ENCODE results near the gene CNIH3.

The CNIH3 gene

GRCh38 chr1:224743608-224744164, 127.6 kb downstream of the CNIH3 start:
- Histone ChIP-seq H3K9me3 (replicated peaks in 1 of 11) (peaks cover 0 to 2% (median 0%) of the 10 kb centered on the region in 11 experiments; a peak in 1 of 22 replicates), H3K27me3 (no peaks in the 10 kb centered on the region), H3K4me2 (peak overlapping the region in 9 of 11 experiments; percentile 1 to 81 (median 69); a peak in 15 of 22 replicates), H3K27ac (no peak overlapping the region), H3K9ac (no peak overlapping the region), H3K4me1 (peaks cover 44 to 81% (median 63%) of the 10 kb centered on the region in 10 experiments), H4K20me1 (no peaks in the 10 kb centered on the region), H3K36me3 (no peaks in the 10 kb centered on the region), H3K4me3 (no peak overlapping the region)
- no peak for TF ChIP-seq Cebpa-rat (IDR thresholded peaks at IDR 0.05)

- H3K4me2 ChIP-seq = peak overlapping the region; percentile 18 to 81 (median 67); a peak in 21 of 22 replicates
Measured at GRCh38 chr1:224744521-224744920, 128.4 kb downstream of the CNIH3 start.

GRCh38 chr1:224745394-224745793, 129.3 kb downstream of the CNIH3 start:
- peak overlapping the region in 1 of 11 experiments; percentile 16; a peak in 1 of 22 replicates for H3K9ac ChIP-seq
- no peaks in the 10 kb centered on the region for H3K36me3 ChIP-seq
- no peaks in the 10 kb centered on the region for H3K27me3 ChIP-seq
- H3K4me2 ChIP-seq = peak overlapping the region; percentile 25 to 81 (median 67); a peak in 19 of 22 replicates
- no peak overlapping the region for H3K4me3 ChIP-seq
- TF ChIP-seq Cebpa-rat (IDR thresholded peaks at IDR 0.05) = no peak
- H3K27ac ChIP-seq = no peak overlapping the region
- peaks cover 38 to 72% (median 59%) of the 10 kb centered on the region in 10 experiments for H3K4me1 ChIP-seq
- H4K20me1 ChIP-seq = no peaks in the 10 kb centered on the region
- peaks cover 0 to 6% (median 0%) of the 10 kb centered on the region in 11 experiments; a peak in 2 of 22 replicates for H3K9me3 ChIP-seq (replicated peaks in 1 of 11)

More at GRCh38 chr1:224744521-224744920, 128.4 kb downstream of the CNIH3 start:
- no peak for TF ChIP-seq Cebpa-rat (IDR thresholded peaks at IDR 0.05)
- H3K9ac ChIP-seq = no peak overlapping the region
- H3K9me3 ChIP-seq (replicated peaks in 1 of 11) = peaks cover 0 to 6% (median 0%) of the 10 kb centered on the region in 11 experiments; a peak in 2 of 22 replicates
- H4K20me1 ChIP-seq = no peaks in the 10 kb centered on the region
- no peaks in the 10 kb centered on the region for H3K27me3 ChIP-seq
- no peaks in the 10 kb centered on the region for H3K36me3 ChIP-seq
- no peak overlapping the region; a peak in 1 of 20 replicates for H3K4me3 ChIP-seq
- no peak overlapping the region for H3K27ac ChIP-seq
- H3K4me1 ChIP-seq = peaks cover 40 to 75% (median 60%) of the 10 kb centered on the region in 10 experiments

- Histone ChIP-seq H3K4me2 (peak overlapping the region; percentile 25 to 81 (median 65); a peak in 19 of 22 replicates), H3K36me3 (no peaks in the 10 kb centered on the region), H3K27ac (no peak overlapping the region), H3K4me3 (no peak overlapping the region), H3K4me1 (peaks cover 41 to 75% (median 63%) of the 10 kb centered on the region in 10 experiments), H3K27me3 (no peaks in the 10 kb centered on the region), H3K9ac (no peak overlapping the region), H4K20me1 (no peaks in the 10 kb centered on the region), H3K9me3 (replicated peaks in 1 of 11) (peaks cover 0 to 6% (median 0%) of the 10 kb centered on the region in 11 experiments; a peak in 2 of 22 replicates)
- no peak for TF ChIP-seq Cebpa-rat (IDR thresholded peaks at IDR 0.05)
Measured at GRCh38 chr1:224745924-224746323, 129.8 kb downstream of the CNIH3 start.

- Histone ChIP-seq H3K9me3 (replicated peaks in 1 of 11) (peaks cover 0 to 6% (median 0%) of the 10 kb centered on the region in 11 experiments; a peak in 2 of 22 replicates), H3K4me1 (peaks cover 52 to 86% (median 78%) of the 10 kb centered on the region in 10 experiments), H3K36me3 (no peaks in the 10 kb centered on the region), H3K9ac (no peak overlapping the region), H4K20me1 (no peaks in the 10 kb centered on the region), H3K27me3 (no peaks in the 10 kb centered on the region), H3K27ac (peak overlapping the region in 5 of 11 experiments; percentile 2 to 30 (median 6); a peak in 2 of 22 replicates), H3K4me2 (peak overlapping the region; percentile 46 to 81 (median 67)), H3K4me3 (no peak overlapping the region)
- no peak for TF ChIP-seq Cebpa-rat (IDR thresholded peaks at IDR 0.05)
Measured at GRCh38 chr1:224747578-224747977, 131.5 kb downstream of the CNIH3 start.

GRCh38 chr1:224749916-224750315, 133.8 kb downstream of the CNIH3 start:
- Histone ChIP-seq H3K9me3 (replicated peaks in 1 of 11) (peaks cover 0 to 6% (median 0%) of the 10 kb centered on the region in 11 experiments; a peak in 2 of 22 replicates), H3K36me3 (no peaks in the 10 kb centered on the region), H3K27ac (peak overlapping the region in 1 of 11 experiments; percentile 18; a peak in 1 of 22 replicates), H3K4me2 (peak overlapping the region; percentile 45 to 77 (median 67); a peak in 21 of 22 replicates), H4K20me1 (no peaks in the 10 kb centered on the region), H3K27me3 (no peaks in the 10 kb centered on the region), H3K4me1 (peaks cover 44 to 70% (median 65%) of the 10 kb centered on the region in 10 experiments), H3K4me3 (no peak overlapping the region), H3K9ac (no peak overlapping the region)
- TF ChIP-seq Cebpa-rat (IDR thresholded peaks at IDR 0.05) = no peak

GRCh38 chr1:224751624-224752311, 135.7 kb downstream of the CNIH3 start:
- H3K36me3 ChIP-seq = no peaks in the 10 kb centered on the region
- no peaks in the 10 kb centered on the region for H4K20me1 ChIP-seq
- H3K4me1 ChIP-seq = peaks cover 37 to 51% (median 46%) of the 10 kb centered on the region in 10 experiments
- H3K27ac ChIP-seq = peak overlapping the region in 1 of 11 experiments; percentile 37; a peak in 1 of 22 replicates
- H3K4me2 ChIP-seq = peak overlapping the region; percentile 45 to 77 (median 67)
- no peak overlapping the region for H3K4me3 ChIP-seq
- H3K27me3 ChIP-seq = no peaks in the 10 kb centered on the region
- H3K9ac ChIP-seq = no peak overlapping the region
- no peak for TF ChIP-seq Cebpa-rat (IDR thresholded peaks at IDR 0.05)
- peaks cover 0 to 6% (median 0%) of the 10 kb centered on the region in 11 experiments; a peak in 2 of 22 replicates for H3K9me3 ChIP-seq (replicated peaks in 1 of 11)

- Histone ChIP-seq H3K4me1 (peaks cover 24 to 34% (median 30%) of the 10 kb centered on the region in 10 experiments), H3K36me3 (no peaks in the 10 kb centered on the region), H4K20me1 (no peaks in the 10 kb centered on the region), H3K27me3 (no peaks in the 10 kb centered on the region), H3K4me3 (no peak overlapping the region), H3K9ac (no peak overlapping the region), H3K27ac (no peak overlapping the region), H3K9me3 (replicated peaks in 1 of 11) (peaks cover 0 to 8% (median 2%) of the 10 kb centered on the region in 11 experiments; a peak in 11 of 22 replicates), H3K4me2 (peak overlapping the region in 1 of 11 experiments; percentile 9; a peak in 1 of 22 replicates)
- TF ChIP-seq Cebpa-rat (IDR thresholded peaks at IDR 0.05) = no peak
Measured at GRCh38 chr1:224753491-224753890, 137.4 kb downstream of the CNIH3 start.

- Histone ChIP-seq H3K27me3 (no peaks in the 10 kb centered on the region), H3K4me3 (no peak overlapping the region), H3K36me3 (no peaks in the 10 kb centered on the region), H3K9me3 (replicated peaks in 1 of 11) (peaks cover 6 to 20% (median 13%) of the 10 kb centered on the region in 11 experiments; a peak in 19 of 22 replicates), H3K27ac (no peak overlapping the region), H3K4me2 (no peak overlapping the region), H3K9ac (no peak overlapping the region), H4K20me1 (no peaks in the 10 kb centered on the region), H3K4me1 (peaks cover 16 to 32% (median 22%) of the 10 kb centered on the region in 10 experiments)
- no peak for TF ChIP-seq Cebpa-rat (IDR thresholded peaks at IDR 0.05)
Measured at GRCh38 chr1:224755586-224755985, 139.5 kb downstream of the CNIH3 start.

All from BLaER1 treated with 17β-estradiol and CSF1 and Interleukin-3, amounts not matched to agents 10 nM and 100 nM (cell line).